NOMO-1 (cell line): ENCODE results near the gene TMOD4.

ENCODE experiments used
- DNase-seq, 2 experiments: peaks; one replicate each; lab custom pipeline; 2025; ENCODE audit not compliant: unreplicated experiment in 2 of 2; lab: John Stamatoyannopoulos, UW

Gene TMOD4

DNA sequence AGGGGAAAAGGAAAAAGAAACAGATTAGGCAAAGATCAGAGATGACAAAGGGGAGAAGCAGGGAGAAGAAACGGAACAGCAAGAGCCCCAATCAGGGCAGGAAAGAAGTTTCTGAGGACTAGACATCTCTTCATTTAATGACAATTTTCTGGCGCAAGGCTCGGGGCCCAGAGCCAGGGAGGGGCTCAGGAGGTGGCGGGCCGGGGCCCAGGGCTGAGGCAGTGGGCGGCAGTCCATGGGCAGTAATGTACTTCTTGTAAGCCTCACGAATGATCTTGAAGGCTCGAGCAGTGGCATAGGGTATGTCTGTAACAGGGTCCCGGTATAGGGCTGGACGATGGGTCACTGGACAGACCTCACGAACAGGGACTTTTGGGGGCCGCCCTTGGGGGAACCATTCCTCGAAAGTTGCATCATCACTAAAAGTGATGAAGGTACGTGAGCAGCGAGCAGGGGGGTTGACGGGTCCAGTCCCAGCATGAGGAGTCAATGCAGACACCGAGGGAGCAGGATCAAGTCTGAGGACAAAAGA lies 799 bp upstream of the TMOD4 start:
- no peak for DNase-seq

DNA sequence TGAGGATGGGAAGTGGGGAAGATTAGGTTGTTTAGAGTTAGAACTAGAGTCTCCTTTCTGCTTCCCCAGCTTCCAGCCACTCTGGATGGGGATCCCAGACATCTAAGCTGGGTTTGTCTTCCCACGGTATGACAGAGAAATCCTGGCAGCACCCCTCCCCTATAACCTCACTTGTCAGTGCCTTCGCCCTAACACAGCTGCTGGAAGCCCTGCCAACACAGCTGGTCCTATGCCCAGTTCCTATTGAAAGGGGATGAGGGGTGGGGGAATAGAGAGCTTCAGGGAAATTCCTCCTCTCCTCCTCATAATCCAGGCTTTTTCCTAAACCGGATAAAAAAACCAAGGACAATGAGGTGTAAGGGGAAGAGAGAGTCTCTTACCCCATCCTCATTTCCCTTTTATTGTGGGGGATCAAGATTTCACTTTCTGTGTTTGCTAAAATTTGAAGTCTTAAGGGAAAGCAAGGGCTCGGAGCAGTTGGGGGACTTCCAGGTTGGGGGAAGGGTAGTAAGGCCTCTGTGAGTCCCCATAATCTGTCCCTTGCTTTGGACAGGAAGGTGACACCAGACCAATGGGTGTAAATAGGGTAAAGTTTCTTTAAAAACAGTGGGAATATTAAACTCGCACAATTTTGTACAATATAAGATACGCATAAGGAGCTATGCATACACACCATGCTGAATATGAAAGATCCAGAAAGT lies 590 bp downstream of the TMOD4 start:
- no peak for DNase-seq

DNA sequence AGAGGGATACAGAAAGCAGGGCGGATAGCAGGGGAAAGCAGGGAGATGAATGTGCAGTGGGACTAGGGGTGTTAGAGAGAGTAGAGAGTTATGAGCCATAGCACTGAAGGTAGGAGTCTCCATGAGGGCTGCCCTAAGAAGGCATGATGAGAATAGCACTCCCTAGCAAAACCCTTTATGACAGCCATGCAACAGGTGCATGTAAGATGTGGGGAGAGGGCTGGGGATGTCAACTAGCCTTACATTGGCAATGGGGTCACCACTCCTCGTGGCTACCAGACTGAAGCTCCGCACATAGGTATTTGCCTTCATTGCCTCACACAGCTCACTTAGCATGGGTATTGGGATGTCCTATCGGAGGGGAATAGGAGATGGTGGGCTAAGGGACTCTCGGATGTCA lies 4.6 kb downstream of the TMOD4 start:
- no peak for DNase-seq

DNA sequence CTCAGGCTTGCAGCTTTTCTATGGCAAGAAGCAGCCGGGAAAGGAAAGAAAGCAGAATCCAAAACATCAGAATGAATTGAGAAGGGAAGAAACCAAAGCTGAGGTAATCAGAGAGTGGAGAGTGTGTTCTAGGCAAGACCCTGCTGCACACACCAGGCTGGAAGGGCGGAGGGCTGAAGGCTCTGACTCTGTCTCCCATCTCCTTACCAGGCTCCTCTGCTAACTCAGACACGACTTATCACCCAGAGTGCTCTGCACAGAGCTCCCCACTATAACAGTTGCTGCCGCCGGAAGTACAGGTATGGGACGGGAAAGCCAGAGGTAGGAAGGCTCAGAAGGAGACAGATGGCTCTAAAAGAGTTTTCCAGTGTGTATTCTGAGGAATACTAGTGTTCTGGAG lies 8.7 kb downstream of the TMOD4 start:
- DNase-seq: no peak

DNA sequence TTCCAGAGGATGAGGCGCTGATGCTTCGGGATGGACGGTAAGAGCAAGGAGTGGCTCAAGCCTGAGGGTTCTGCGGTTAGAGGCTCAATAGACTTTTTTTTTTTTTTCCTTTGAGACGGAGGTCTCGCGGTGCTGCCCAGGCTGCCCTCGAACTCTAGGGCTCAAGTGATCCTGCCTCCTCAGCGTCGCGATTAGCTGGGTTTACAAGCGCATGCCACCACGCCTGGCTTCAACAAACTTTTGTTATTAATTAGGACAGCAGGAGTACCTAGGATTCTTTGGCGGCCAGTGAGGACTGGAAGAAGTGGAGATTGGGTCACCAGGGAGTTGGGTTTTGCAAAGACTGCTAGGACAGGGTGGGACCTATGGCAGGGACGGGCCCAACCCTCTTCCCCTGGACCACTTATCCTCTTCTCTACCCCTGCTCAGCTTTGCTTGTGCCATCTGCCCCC lies 9.2 kb downstream of the TMOD4 start:
- DNase-seq: peak; percentile 6 to 35

DNA sequence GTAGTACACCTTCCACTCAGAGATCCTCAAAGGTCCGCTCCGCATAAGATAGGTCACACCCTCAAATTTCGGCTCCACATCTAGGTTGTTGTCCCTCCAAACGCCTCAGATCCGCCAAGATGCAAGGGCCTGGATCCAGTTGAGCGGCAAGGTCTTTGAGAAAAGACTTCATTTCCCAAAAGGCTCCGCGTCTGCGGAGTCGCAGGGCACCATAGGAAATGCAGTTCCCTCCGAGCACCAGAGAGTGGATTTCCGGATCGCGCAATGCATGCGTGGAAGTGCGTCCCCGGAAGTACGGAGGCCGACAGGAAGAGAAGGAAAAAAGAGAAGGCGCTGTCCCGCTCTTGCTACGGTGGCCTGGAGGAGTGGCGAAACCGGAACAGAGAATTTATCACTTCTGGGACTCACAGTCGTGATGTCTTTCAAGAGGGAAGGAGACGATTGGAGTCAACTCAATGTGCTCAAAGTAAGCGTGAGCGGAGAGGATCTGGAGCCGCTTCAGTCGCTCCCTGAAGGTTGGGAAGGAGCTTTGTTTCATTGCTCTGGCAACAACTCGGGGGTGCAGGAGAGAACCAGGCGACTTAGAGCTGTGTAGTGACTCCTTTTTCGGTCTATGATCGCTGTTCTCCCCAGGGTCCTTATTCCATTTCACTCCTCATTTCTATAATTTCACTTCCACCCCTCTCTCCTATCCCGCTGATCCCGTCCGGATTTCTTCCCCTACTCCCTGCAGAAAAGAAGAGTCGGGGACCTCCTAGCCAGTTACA lies 9.9 kb downstream of the TMOD4 start, which contains the start of the genes LYSMD1 and SCNM1:
Gene LYSMD1, minus strand, starts transcription at position 165 of the 767 bp plus-strand sequence. CDS start 644 bp downstream, outside the sequence.
Gene SCNM1, plus strand, starts transcription at position 407 of the 767 bp plus-strand sequence. Its CDS starts 9 bp downstream, at position 416.
- DNase-seq: peak; percentile 96 to 98

DNA sequence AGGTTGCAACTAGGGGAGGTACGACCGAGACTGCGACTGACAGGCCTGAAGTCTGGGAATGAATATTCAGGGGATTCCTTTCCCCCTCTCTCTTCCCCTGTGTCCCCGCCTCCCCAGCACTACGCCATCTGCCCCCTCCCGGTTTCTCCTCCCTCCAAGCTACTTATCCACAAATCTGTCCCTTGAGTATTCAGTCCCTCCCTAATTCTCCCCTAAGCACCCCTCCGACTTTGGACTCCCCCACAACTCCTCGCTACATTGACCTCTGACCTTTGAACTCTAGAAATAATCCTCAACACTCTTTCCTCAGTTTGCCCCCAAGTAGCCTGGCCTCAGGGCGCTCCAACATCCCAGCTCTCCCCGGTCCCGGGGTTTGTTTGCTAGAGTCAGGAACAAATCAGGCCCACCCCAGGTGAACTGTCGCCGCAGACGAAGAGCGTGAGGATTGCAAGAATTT lies 10.5 kb downstream of the TMOD4 start:
- DNase-seq: no peak

DNA sequence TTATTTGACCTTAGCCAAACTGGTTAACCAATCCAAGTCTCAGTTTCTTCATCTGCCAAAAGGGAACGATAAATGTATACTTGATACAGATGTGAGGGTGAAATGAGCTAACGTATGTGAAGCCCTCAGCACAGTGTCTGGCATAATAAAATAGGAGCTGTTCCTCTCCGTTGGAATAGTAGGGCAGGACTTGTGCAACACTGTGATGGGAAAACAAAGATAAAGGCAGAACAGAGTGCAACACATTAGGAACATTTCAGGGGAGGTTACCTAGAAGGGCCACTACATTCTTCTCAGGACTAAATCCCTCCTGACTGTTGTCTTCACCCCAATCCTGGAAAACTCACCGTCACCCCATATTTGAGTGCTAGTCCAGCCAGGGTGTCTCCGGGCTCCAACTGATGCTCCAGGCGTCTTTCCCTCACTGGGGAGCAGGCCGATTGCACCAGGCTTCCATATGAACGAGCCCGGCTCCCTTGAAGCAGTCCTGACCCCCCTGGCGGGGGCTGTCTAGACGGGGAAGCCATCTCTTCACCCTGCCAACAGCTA lies 11.0 kb downstream of the TMOD4 start:
- DNase-seq: no peak

DNA sequence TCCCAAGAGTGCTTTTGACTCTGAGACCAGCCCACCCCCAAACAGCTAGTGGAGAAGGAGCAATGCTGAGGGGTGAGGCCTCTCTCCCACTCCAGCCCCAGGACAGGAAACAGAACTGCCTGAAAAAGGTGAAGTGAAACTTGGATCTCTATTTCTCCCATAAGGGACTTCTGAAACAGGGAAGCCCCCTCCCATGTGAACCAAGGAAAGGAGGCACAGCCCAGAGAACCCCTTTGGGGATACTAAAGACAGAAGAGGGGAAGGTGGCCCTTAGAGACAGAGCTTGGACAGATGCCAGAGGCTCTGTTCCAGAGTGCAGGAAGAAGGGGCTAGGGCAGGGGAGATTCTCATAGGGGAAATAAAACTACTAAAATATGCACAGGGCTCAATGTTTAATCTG lies 16.4 kb downstream of the TMOD4 start:
- DNase-seq: peak in 1 of 2 experiments; percentile 18

DNA sequence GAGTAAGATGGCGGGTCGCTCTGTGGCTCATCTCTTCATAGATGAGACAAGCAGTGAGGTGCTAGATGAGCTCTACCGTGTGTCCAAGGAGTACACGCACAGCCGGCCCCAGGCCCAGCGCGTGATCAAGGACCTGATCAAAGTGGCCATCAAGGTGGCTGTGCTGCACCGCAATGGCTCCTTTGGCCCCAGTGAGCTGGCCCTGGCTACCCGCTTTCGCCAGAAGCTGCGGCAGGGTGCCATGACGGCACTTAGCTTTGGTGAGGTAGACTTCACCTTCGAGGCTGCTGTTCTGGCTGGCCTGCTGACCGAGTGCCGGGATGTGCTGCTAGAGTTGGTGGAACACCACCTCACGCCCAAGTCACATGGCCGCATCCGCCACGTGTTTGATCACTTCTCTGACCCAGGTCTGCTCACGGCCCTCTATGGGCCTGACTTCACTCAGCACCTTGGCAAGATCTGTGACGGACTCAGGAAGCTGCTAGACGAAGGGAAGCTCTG lies 17.0 kb downstream of the TMOD4 start:
- DNase-seq: peak; percentile 18 to 31

DNA sequence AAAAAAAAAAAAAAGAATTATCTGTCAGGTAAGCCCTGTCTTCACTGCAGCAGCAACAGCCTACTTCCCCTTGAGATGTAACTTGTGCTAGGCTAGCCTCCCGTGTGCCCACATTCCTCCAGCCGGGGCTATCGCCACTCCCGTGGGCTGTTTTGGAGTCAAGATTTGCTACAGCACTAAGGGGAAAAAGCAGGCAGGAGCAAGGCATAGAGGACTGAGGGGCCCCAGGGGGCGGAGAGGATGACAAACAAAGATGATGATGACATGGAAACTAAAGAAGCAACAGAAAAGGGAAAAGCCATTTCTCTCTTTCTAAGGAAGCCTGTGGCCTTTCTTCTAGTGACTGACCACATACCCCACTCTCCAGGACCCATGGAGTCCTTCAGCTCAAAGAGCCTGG lies 17.5 kb downstream of the TMOD4 start:
- DNase-seq: peak; percentile 8 to 39

DNA sequence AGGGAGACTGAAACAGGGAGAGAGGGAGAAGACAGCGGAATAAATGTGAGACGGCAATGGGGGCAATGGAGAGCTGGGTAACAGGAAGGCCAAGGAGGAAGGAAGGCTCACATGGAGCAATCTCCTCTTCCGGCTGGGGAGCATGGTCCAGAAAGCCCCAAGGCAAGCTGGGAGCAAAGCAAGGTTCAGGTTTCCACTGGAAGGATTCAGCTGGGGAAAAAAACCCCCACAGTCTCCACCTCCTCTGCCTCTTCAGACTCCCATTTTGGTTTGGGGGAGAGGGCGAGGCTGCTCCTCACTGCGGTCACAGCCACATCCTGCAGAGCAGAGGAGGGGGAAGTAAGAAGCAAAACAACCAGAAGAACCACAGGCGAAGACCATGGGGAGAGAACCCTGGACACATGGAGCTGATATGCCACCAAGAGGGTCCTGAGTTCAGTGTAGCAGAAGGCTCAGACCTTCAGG lies 18.7 kb downstream of the TMOD4 start:
- DNase-seq: peak; percentile 71 to 72

DNA sequence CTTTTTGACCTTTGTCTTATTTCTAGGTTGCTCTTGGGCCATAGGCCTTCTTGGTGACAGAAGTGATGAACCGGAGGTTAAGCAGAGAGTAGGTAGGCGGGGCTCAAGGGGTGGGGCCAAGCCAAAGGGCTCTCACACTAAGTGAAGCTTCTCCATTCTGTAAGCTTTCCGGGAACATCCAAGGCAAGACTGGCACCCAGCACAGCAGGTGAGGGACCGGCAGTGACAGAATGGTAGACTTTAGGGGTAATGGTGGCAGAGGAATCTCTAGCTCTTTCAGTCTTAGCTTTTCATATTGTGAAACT lies 19.3 kb downstream of the TMOD4 start, which contains the start of gene TNFAIP8L2:
Gene TNFAIP8L2, plus strand, starts transcription at position 135 of the 305 bp plus-strand sequence. CDS start 2,049 bp downstream, outside the sequence.
- DNase-seq: peak; percentile 78 to 80

DNA sequence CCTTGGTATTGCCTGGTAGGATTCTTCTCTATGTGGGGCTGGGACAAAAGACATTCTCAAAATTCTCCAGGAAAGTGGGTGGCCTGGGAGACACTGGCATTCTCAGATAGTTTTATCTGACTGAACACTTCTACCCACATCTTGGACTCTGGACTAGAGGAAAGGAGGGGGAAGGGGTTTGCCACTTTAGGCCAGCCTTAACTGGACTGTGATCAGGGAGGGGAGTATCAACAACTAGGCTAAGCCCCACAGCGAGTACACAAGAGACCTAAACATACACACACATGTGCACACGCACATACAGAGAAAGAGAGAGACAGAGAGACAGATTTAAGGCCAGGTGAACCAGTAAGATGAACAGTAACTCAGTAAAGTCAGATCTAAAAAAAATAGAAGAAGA lies 28.1 kb downstream of the TMOD4 start:
- DNase-seq: no peak

DNA sequence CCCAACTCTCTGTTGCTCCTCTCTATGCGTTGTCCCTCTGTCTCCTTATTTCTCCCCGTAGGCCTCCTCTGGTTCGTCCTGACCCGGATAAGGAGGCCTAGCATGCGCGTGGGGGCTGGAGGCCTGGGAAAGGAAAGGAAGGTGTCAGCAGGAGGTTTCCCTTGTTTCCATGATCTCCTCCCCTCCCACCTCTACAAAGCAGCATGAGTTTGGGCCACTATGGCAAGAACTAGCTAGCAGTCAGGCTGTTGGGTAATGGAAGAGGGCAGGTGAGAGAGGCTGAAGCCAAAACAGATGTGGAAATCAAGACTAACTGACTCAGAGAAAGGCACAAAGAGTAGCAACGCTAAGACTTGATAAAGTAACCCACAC lies 28.7 kb downstream of the TMOD4 start:
- no peak for DNase-seq

DNA sequence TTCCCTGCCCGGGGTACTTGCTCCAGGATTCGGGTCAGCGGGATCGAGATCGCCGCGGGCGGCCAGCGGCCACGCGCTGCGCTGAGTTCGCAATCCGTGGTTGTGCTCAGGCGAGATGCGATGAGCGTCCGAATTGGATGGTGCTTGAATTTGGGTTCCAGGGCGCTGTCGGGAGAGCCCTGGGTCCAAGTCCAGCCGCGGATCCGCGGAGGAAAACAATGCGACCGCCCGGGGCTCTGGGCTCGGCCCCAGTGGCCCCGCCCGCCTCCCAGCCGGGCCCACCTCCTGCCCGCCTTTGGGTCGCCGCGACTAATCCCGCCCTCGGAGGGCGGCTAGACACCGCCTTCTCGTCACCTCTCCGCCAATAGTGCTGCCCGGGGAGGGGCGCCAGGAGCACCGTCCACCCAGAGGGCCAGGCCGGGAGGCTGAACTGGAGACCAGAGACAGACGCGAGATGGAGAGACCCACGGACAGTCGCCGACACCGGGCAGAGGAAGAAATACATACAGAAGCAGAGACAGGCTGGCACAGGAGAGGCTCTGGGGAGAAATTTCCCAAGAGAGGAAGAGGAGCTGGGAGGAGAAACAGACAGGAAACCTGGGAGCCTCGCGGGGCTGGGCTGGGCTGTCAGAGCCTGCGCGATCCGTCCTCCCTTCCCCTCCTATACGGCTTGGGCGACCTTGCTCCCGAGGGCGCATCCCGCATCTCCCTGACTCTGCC lies 29.2 kb downstream of the TMOD4 start, which contains the start of gene SEMA6C:
Gene SEMA6C, minus strand, starts transcription at position 220 of the 720 bp plus-strand sequence. CDS start 4,010 bp downstream, outside the sequence.
- DNase-seq: peak; percentile 84 to 91

DNA sequence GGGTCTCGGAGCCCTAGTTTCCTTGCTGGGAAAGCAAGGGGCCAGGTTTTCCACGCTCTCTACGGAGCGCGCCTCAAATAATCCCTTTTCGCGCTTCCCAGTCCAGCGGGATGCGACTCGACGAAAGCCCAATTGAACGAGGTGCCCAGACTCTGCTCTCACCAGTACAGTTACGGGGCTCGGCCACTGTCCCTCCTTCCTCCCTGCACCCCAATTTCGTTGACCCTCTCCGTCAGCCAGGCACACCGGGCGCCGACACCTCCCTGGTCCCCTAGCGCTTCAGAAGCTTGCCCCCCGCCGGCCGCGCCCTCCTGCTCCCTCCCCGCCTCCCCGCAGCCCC lies 29.7 kb downstream of the TMOD4 start:
- DNase-seq: no peak

DNA sequence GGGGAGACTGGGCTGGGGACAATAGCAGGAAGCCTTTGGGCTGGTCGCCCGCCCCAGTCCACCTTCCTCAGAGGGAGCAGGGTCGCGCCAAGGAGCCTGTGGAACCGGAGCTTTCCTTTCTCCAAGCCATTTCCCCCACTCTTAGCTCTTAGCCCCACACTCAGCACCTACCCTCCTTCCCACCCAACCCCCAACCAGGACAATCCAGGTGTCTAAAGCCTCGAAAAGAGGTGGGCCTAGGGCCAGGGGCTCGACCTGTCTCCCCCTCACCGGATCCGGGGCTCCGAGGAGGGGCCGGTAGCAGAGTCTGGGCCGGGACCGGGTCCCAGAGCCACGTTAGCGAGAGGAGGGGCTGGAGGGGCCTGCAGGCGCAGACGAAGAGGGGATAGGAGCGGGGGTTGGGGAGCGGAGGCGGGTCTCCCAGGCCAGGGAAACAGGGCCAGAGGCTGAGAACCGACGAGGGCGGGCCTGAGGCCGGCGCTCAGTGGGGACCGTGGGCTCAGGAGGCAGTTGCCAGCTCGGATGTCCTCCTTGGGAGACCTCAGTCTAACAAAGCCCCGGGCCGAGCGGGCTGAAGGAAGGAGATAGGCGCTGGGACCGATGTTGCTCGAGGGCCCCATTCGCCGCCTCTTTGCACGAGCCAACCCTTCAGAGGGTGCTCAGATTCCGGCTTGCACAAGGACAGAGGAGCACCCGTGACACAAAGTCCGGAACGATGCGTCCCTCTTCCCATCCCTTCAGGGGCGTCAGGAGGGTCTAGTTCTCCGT lies 30.3 kb downstream of the TMOD4 start:
- no peak for DNase-seq

DNA sequence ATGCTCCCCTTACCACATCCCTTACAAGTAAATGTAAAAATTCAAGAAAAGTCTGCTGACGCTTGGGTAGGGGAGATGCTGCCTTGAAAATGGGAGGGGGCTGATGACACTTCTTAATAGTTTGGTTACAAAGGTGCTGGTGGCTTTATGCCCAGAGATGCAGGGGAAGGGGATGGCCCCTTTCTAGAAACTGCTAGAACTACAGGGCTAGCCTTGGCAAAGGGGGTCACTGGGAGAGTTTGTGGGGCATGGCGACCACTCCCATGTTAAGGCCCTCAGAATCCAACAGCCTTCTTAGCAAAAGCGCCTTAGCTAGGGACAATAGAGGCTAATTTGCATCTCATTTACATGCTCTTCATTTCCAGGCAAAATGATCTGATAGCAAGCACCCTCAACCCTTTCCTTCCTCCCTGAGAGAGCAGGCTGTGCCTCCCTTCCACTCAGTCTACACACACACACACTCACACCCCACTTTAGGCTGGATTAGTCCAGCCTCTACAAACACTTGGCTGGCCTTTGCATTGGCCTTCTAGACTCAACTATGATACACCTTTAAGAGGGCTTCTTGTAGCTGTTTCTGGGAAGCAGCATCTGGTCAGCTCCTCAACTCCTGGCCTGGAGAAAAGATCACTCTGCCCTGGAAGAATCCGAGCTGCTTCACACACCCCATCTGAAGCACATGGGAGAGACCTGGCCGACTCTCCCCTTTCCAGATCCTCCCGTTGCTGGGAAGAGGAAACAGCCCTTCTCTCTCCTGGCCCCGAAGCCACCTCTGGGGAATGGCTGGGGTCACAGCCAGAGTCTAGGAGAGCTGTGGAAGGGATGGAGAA lies 31.1 kb downstream of the TMOD4 start:
- DNase-seq: no peak
